ENCODE data around the gene LGR4. TPM values are rescaled to one million over a fixed set of nuclear protein-coding genes. Genes with fewer than 3 reads are reported as not detected.

LGR4 gene
- polyA plus RNA-seq, 1 experiment, result 7.6 TPM

GRCh38 chr11:27437829-27438594, 34.6 kb downstream of the LGR4 start:
- no peak for TF ChIP-seq CTCF (IDR thresholded peaks at IDR 0.05; ENCODE audit: insufficient read depth, low read depth, low read length)
- ChIA-PET CTCF (no interaction called here), POLR2A (no interaction called here)
- no peak overlapping the region for H3K4me3 ChIP-seq (ENCODE audit: low read depth, low read length)
- H3K27me3 ChIP-seq (ENCODE audit: control insufficient read depth, insufficient read depth, low read length), result no peaks in the 10 kb centered on the region
- no peaks in the 10 kb centered on the region for H3K36me3 ChIP-seq (ENCODE audit: control insufficient read depth, insufficient read depth, low read length)
- no peak for DNase-seq (ENCODE audit: low read depth)

DNA sequence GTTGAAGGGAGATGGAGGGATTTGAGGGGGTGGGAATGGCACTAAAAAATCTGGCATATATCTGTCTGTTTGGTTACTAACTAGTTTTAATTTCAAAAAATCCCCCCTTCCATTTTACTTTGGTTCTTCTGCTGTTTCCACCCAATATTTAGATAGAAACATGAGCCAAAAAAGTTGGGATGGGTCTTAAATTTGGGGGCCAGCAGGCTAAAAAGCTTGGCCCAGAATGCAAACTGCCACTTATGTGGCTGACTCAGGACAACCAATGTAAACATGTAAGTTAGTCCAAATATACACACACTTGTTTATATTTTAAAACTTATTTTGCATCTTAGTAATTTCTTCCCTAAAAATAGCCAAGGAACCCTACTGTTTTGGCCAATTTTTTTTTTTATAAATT, 35.7 kb downstream of the LGR4 start:
- ChIA-PET POLR2A (no interaction called here), CTCF (no interaction called here)

GRCh38 chr11:27433742-27434141, 38.8 kb downstream of the LGR4 start:
- POLR2A ChIA-PET, result no interaction called here
- CTCF ChIA-PET, result interaction anchor here (1.1 kb wide), 1 partner anchor 10 kb away, joined by 3 read pairs; no protein-coding TSS in a partner anchor
- Histone ChIP-seq H3K27me3 (ENCODE audit: control insufficient read depth, insufficient read depth, low read length) (no peaks in the 10 kb centered on the region), H3K4me3 (ENCODE audit: low read depth, low read length) (no peak overlapping the region), H3K36me3 (ENCODE audit: control insufficient read depth, insufficient read depth, low read length) (no peaks in the 10 kb centered on the region)
- no peak for TF ChIP-seq CTCF (IDR thresholded peaks at IDR 0.05; ENCODE audit: insufficient read depth, low read depth, low read length)
- DNase-seq (ENCODE audit: low read depth), result no peak

More for the DNA sequence above, 35.7 kb downstream of the LGR4 start:
- Histone ChIP-seq H3K36me3 (ENCODE audit: control insufficient read depth, insufficient read depth, low read length) (no peaks in the 10 kb centered on the region), H3K4me3 (ENCODE audit: low read depth, low read length) (no peak overlapping the region), H3K27me3 (ENCODE audit: control insufficient read depth, insufficient read depth, low read length) (no peaks in the 10 kb centered on the region)
- no peak for DNase-seq (ENCODE audit: low read depth)
- no peak for TF ChIP-seq CTCF (IDR thresholded peaks at IDR 0.05; ENCODE audit: insufficient read depth, low read depth, low read length)

- H3K36me3 ChIP-seq (ENCODE audit: control insufficient read depth, insufficient read depth, low read length), result no peaks in the 10 kb centered on the region
- H3K27me3 ChIP-seq (ENCODE audit: control insufficient read depth, insufficient read depth, low read length), result no peaks in the 10 kb centered on the region
- DNase-seq (ENCODE audit: low read depth), result no peak
- no peak for TF ChIP-seq CTCF (IDR thresholded peaks at IDR 0.05; ENCODE audit: insufficient read depth, low read depth, low read length)
- H3K4me3 ChIP-seq (ENCODE audit: low read depth, low read length), result no peak overlapping the region
- ChIA-PET CTCF (interaction anchor here (0.6 to 0.9 kb wide), 2 partner anchors 12 to 13 kb away, joined by 3 to 5 read pairs; no protein-coding TSS in a partner anchor), POLR2A (no interaction called here)
Measured at GRCh38 chr11:27431808-27432207, 40.8 kb downstream of the LGR4 start.

- H3K27me3 ChIP-seq (ENCODE audit: control insufficient read depth, insufficient read depth, low read length), result no peaks in the 10 kb centered on the region
- POLR2A ChIA-PET, result no interaction called here
- no peaks in the 10 kb centered on the region for H3K36me3 ChIP-seq (ENCODE audit: control insufficient read depth, insufficient read depth, low read length)
- no peak overlapping the region for H3K4me3 ChIP-seq (ENCODE audit: low read depth, low read length)
- no peak for DNase-seq (ENCODE audit: low read depth)
- no peak for TF ChIP-seq CTCF (IDR thresholded peaks at IDR 0.05; ENCODE audit: insufficient read depth, low read depth, low read length)
- CTCF ChIA-PET, result interaction anchor here (1.5 to 1.6 kb wide), 2 partner anchors 12 to 15 kb away, joined by 3 to 5 read pairs; no protein-coding TSS in a partner anchor
Measured at GRCh38 chr11:27429761-27430393, 42.7 kb downstream of the LGR4 start.
